NCI-H524 treated with DMSO at 0.1 percent for 48 hours (cell line): ENCODE measurements around the gene ARMH1.

Experiments used
- DNase-seq: peaks from one replicate; lab custom pipeline; 2025; lab: John Stamatoyannopoulos, UW

Gene ARMH1

DNA sequence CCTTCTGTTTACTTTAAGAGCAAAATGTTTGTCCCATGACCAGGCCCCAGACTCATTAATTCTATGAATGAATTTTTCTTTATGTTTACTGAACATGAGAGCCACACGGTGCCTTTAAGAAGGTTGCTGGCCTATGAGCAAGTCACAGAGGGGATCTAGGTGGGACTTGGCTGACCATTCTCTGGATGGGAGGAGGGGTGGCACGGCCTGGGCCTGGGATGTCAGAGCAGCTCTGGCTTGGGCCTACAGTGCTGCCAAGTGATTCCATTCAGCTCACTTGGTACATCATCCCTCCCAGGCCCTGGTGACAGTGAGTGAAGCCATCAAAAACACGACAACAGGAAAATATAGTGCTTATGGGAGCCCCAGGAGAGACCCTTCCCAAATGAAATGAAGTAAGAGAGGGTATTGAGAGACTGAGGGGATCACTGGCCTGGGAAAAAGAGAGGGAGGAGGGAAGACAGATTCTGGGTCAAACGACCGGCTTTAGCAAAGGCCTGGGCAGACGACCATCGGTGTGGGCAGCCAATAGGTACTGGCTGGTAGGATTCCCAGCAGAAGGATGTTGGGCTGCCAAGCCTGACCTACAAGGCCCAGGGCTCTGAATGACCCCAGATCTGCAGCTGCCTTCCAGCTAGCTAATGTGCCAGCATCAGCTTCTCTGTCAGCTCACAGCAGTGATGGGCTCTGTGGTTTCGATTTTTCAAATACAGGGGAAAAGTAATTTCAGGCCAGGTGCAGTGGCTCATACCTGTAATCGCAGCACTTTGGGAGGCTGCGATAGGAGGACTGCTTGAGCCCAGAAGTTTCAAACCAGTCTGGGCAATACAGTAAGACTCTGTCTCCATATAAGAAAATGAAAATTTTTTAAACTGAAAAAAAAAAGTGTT, 3.5 kb upstream of the ARMH1 start:
- DNase-seq, result no peak

GRCh38 chr1:44672254-44672955, 2.1 kb upstream of the ARMH1 start:
- DNase-seq, result no peak

- no peak for DNase-seq
Observed at GRCh38 chr1:44672961-44673674, 1.4 kb upstream of the ARMH1 start.

GRCh38 chr1:44673675-44674112, 820 bp upstream of the ARMH1 start:
- no peak for DNase-seq

DNA sequence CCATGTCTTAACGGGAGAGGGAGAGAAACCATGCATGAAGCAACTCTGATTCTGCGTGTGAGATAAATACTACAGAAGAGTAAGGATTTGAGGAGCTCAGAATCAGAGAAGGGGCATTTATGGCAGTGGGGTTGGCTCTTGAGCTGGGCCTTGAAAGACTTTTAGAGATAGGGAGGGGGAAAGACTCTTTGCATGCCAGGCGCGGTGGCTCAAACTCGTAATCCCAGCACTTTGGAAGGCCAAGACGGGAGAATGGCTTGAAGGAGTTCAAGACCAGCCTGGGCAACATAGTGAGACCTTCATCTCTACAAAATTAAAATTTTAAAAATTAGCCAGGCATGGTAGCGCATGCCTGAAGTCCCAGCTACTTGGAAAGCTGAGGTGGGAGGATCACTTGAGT, 672 bp downstream of the ARMH1 start:
- no peak for DNase-seq

DNA sequence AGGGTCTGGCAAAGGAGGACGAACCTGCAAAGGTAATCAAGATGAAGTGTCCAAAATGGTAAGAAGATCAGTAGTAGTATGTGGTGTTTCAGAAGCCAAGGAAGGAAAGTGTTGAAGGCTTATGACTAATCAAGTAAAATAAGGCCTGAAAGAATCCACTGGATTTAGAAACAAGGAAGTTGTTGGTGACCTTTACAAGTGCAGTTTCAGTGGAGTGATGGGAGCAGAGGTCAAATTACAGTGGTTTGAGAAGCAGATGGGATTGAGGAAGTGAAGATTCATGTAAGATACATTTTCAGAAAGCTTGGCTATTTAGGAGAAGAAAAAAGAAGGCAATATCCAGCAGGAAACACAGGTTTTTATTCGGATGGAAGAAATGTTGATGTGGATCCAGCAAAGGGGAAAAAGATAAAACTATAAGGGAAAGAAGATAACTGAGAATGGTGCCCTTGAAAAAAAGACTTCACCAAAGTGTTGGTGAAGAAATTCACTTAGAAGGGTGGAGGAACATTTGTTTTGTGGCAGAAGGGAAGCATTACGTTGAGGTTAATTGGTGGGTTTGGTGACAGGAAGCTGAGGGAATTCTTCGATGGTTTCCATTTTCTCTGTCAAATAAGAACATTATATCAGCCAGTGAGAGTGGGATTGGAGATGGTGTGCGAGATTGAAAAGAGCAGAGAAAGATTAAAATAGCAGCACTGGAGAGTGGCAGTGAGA, 2.1 kb downstream of the ARMH1 start:
- DNase-seq, result no peak

- DNase-seq, result no peak
Observed at GRCh38 chr1:44677201-44677766, 2.8 kb downstream of the ARMH1 start.

DNA sequence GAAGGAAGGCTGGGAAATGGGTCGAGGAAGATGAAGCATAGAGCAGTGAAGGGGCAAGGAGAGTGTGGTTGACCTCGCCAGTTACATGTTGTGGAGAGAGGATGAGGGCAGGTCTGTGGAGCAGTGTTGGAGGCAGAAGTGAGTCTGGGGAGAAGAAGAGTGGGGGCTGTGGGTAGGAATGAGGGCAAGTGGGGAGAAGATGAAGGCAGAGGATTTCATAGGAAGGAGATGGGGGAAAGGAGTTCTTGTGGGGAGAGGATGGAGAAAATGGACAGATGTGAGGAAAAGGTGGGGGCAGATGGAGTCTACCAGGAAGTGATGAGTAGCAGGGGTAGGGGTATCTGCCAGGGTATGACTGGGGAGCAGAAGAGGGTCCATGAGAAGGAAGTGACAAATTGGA, 3.6 kb downstream of the ARMH1 start:
- no peak for DNase-seq

DNA sequence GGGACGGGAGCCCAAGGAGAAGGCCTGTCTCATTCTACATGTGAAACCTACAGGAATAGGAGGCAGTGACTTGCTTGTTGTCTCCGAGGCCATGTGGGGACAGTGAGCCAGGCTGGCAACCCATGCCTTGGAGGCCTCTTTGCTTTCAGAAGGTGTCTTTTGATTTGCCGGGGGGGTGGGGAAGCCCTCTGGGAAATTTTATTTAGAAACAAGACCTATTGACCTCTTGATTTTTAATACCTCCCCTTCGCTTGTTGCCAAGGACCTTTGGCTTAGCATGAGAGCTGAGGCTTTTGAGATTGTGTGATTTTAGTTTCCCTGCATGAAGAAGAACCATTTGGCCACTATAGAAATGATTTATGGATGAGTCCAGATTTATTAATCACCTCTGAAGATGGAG, 4.1 kb downstream of the ARMH1 start:
- no peak for DNase-seq

GRCh38 chr1:44679468-44679867, 5.0 kb downstream of the ARMH1 start:
- no peak for DNase-seq

- DNase-seq, result peak; percentile 38
Observed at GRCh38 chr1:44681905-44682882, 7.7 kb downstream of the ARMH1 start.

GRCh38 chr1:44682883-44683265, 8.4 kb downstream of the ARMH1 start:
- no peak for DNase-seq

GRCh38 chr1:44684525-44684924, 10.0 kb downstream of the ARMH1 start:
- DNase-seq, result no peak

DNA sequence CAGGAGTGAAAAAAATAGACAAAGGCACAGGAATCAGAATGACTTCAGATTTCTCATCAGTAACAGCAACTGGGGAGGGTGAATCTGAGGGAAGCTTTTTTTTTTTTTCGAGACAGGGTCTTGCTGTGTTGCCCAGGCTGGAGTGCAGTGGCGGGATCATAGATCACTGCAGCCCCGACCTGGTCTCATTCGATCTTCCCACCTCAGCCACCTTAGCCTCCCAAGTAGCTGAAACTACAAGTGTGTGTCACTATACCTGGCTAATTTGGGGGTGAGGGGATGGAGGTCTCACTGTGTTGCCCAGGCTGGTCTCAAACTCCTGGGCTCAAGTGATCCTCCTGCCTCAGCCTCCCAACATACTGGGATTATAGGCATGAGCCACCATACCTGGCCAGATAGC, 10.7 kb downstream of the ARMH1 start:
- no peak for DNase-seq

DNA sequence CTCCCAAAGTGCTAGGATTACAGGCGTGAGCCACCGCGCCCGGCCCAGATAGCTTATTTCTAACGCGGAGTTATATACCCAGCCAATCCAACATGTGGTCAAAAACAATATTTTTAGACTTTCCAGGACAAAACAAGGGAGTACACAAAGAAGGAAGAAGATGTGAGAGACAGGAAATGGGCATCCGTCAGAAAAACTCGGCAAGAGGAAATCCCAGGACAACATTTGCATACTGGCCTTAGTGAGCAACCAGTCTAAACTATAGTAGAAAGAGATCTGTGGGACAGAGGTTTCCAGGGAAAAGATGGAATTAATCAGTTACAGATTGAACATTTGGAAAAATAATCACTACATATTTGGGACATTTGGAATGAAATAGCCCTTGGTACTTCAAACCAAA, 11.4 kb downstream of the ARMH1 start:
- DNase-seq, result no peak

DNA sequence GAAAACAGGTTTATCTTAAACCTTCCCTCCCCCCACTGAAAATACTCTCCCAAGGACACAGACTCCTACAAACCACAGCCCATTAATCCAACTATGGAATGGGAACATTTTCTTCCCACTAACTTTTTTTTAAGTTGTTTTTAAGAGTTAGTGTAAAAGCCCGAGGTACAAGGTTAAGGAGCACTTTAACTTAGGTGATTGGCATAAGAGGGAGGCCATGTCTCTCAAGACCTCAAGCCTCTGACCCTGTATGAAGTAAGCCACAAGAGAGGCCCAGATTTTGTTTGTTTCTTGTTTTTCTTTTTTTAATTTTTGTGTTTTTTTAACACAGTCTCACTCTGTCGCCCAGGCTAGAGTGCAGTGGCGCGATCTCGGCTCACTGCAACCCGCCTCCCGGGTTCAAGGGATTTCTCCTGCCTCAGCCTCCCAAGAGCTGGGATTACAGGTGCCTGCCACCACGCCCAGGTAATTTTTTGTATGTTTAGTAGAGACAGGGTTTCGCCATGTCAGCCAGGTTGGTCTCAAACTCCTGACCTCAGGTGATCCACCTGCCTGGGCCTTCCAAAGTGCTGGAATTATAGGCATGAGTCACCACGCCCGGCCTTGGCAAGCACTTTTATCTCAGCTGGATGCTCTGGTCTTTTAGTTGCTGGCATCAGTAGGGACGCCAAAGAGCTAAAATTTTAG, 14.4 kb downstream of the ARMH1 start:
- no peak for DNase-seq

DNA sequence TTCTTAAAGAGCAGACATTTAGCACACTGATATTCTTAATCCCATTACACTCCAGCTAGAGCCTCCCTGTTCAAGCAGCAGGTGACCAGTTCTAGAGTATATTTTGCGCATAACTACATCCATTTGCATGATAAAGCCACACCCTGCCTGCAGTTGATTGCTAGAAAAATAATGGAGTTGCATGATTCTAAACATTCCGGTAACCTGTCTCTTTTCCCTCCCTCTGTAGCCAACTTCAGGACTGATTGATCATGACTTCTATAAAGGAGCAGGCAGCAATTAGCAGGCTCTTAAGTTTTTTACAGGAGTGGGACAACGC, 14.9 kb downstream of the ARMH1 start:
- no peak for DNase-seq

DNA sequence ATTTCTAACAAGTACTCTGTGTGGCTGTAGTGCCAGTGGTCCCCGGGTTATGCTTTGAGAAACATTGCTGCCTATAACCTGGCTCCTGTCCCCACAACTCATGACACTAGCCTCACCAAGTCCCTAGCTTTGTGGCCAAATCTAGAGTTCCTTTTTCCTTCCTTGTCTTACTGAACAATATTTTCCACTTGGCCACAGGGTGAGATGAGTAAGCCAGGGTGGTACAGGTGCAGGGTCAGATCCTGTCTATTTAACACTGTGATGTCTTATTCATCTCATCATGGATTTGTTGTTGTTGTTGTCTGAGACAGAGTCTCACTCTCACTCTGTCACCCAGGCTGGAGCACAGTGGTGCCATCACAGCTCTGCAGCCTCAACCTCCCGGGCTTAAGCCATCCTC, 18.6 kb downstream of the ARMH1 start:
- no peak for DNase-seq

DNA sequence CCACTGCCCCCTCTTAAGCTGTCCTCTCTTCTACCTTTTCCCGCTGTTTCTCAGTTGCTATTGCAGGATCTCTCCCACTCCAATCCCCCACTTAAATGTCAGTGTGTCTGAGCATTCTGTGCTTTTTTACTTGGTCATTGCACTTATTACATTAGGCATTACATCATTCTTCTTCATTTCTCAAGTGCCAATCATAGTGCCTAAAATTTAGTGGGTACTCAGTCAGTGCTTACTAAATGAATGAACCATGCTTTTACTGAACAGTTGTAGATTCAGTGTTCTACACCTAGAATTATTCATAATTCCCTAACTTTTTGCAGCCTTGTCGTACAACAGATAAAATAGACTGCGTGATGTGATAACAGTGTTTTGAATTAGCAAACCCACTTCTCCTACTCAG, 19.4 kb downstream of the ARMH1 start:
- DNase-seq, result no peak

GRCh38 chr1:44694863-44695478, 20.5 kb downstream of the ARMH1 start:
- no peak for DNase-seq
